K562 (cell line): ENCODE data around the gene DDR1. TPM values are rescaled to one million over a fixed set of nuclear protein-coding genes. Genes with fewer than 3 reads are reported as not detected.

Experiments
- ATAC-seq: fragments of 200-7000 bp; cut with Tn5 transposase; 3 replicates; pipeline ENCODE4 v1.9.1; 2020; ENCODE audit warnings: moderate library complexity
- BruUV-seq: library from RNA; stranded (reverse); fragments of 400-500 nt; replicated peaks from 2 replicates; lab custom pipeline; 2021; lab: Mats Ljungman, UMichigan
- CTCF ChIA-PET: fragments of 300-600 bp; formaldehyde crosslinking; extraction: SDS; loops from one replicate; lab custom pipeline; 2021; ENCODE audit warnings: low intra/inter-chr PET ratio; lab: Yijun Ruan, JAX
- POLR2A ChIA-PET: fragments of 300-600, 350-650 bp; sonication (Branson Sonifier 250); formaldehyde crosslinking; extraction: SDS; loops from one replicate; lab custom pipeline; 2021; ENCODE audit warnings: antibody characterized with exemption, inconsistent platforms; lab: Yijun Ruan, JAX
- DNase-seq, 4 experiments: peaks; one replicate each; pipeline versions ENCODE4 v3.0.0 to v3.0.0-alpha.2; 2011 to 2018; ENCODE audit warnings: low spot score in 3 of 4, mixed read lengths in 3 of 4; ENCODE audit errors: extremely low read depth in 1 of 4
- FAIRE-seq: peaks from 2 replicates; lab custom pipeline; 2011; peaks lifted over from hg19 to GRCh38; lab: Jason Lieb, UNC
- H2AFZ ChIP-seq: 2 replicates; pipeline ENCODE4 v1.6.0; 2011; ENCODE audit warnings: low read depth, low read length, control low read depth, inconsistent platforms
- H3K27ac ChIP-seq: fragments of 200-600 bp; 3 replicates; pipeline ENCODE4 v1.8.0; 2011; ENCODE audit warnings: low read depth, mild to moderate bottlenecking, control low read depth, inconsistent platforms, low read length, moderate library complexity, mixed read lengths; ENCODE audit errors: extremely low read depth
- H3K27me3 ChIP-seq, 2 experiments: fragments of 300-600 bp in 1 of 2; 2 replicates in 1 of 2; 3 replicates in 1 of 2; pipeline versions ENCODE4 v1.6.0 to v1.8.0; 2011; ENCODE audit warnings: inconsistent platforms in 2 of 2, low read length in 2 of 2, mild to moderate bottlenecking in 1 of 2, mixed read lengths in 1 of 2, moderate library complexity in 1 of 2; ENCODE audit not compliant: control insufficient read depth in 2 of 2, insufficient read depth in 2 of 2
- H3K36me3 ChIP-seq: fragments of 300-600 bp; 3 replicates; pipeline ENCODE4 v1.8.0; 2011; ENCODE audit warnings: mild to moderate bottlenecking, low read length, inconsistent platforms; ENCODE audit not compliant: control insufficient read depth, insufficient read depth
- H3K4me1 ChIP-seq, 2 experiments: fragments of 200-600 bp in 1 of 2; replicated peaks in 1 of 2; 2 replicates in 1 of 2; 3 replicates in 1 of 2; pipeline versions ENCODE4 v1.5.1 to v1.8.0; 2011; ENCODE audit warnings: inconsistent platforms in 2 of 2, low read length in 2 of 2, mild to moderate bottlenecking in 1 of 2, mixed read lengths in 1 of 2, moderate library complexity in 1 of 2; ENCODE audit not compliant: control insufficient read depth in 2 of 2, insufficient read depth in 2 of 2
- H3K4me2 ChIP-seq: 2 replicates; pipeline ENCODE4 v1.6.1; 2011; ENCODE audit warnings: low read length, control low read depth, inconsistent platforms, mixed read lengths; ENCODE audit not compliant: insufficient read depth
- H3K4me3 ChIP-seq: fragments of 200-600 bp; sonication (generic), shearing (Covaris generic); 2 replicates; pipeline ENCODE4 v1.5.1; 2016; ENCODE audit warnings: control low read depth, inconsistent platforms
- H3K79me2 ChIP-seq: fragments of 200-600 bp; 3 replicates; pipeline ENCODE4 v1.8.0; 2011; ENCODE audit warnings: low read length, inconsistent platforms; ENCODE audit not compliant: control insufficient read depth, insufficient read depth
- H3K9ac ChIP-seq, 2 experiments: 2 replicates each; pipeline versions ENCODE4 v1.6.0 to v1.6.1; 2011; ENCODE audit warnings: low read depth in 2 of 2, low read length in 2 of 2, control low read depth in 1 of 2, inconsistent platforms in 1 of 2, mild to moderate bottlenecking in 1 of 2, mixed read lengths in 1 of 2; ENCODE audit not compliant: insufficient read depth in 1 of 2
- H3K9me1 ChIP-seq: one replicate; pipeline ENCODE4 v1.6.0; 2011; ENCODE audit warnings: inconsistent platforms, mild to moderate bottlenecking, low read length, moderate library complexity; ENCODE audit not compliant: control insufficient read depth, insufficient read depth
- H3K9me3 ChIP-seq: replicated peaks from 2 replicates; pipeline ENCODE4 v1.5.1; 2011; ENCODE audit warnings: low read depth, low read length, inconsistent platforms; ENCODE audit not compliant: control insufficient read depth, insufficient read depth
- H4K20me1 ChIP-seq: replicated peaks from 2 replicates; pipeline ENCODE4 v1.6.1; 2011; ENCODE audit warnings: low read length, inconsistent platforms, mixed read lengths; ENCODE audit not compliant: control insufficient read depth, insufficient read depth
- ATF7 ChIP-seq: fragments of 450-650 bp; IDR thresholded peaks from 2 replicates; pipeline ENCODE4 v1.7.1; 2014; ENCODE audit warnings: mild to moderate bottlenecking, moderate library complexity
- BRF1 ChIP-seq: IDR thresholded peaks from 3 replicates; pipeline ENCODE4 v1.6.1; 2011; ENCODE audit warnings: borderline replicate concordance, mild to moderate bottlenecking; ENCODE audit not compliant: insufficient read length; ENCODE audit errors: extremely low read depth
- CHD4 ChIP-seq: fragments of 200-600 bp; sonication (generic); IDR thresholded peaks from 3 replicates; pipeline ENCODE4 v1.6.1; 2012; ENCODE audit warnings: low read depth, mild to moderate bottlenecking, mixed read lengths, low read length, inconsistent platforms; ENCODE audit not compliant: insufficient read depth, insufficient replicate concordance, poor library complexity, severe bottlenecking
- FOXA1 ChIP-seq: fragments of 450-650 bp; IDR thresholded peaks from 2 replicates; pipeline ENCODE4 v1.6.1; 2016; ENCODE audit warnings: mild to moderate bottlenecking, borderline replicate concordance
- GATA2 ChIP-seq: sonication (generic); formaldehyde crosslinking; IDR thresholded peaks from 2 replicates; pipeline ENCODE4 v1.4.0; 2020; ENCODE audit warnings: mild to moderate bottlenecking, missing genetic modification reagents
- NR2F6 ChIP-seq: fragments of 450-650 bp; formaldehyde crosslinking; IDR thresholded peaks from 2 replicates; pipeline ENCODE4 v1.4.0; 2020; ENCODE audit warnings: mild to moderate bottlenecking
- PRPF4 ChIP-seq: fragments of 200-400 bp; formaldehyde crosslinking; IDR thresholded peaks from one replicate; pipeline ENCODE4 v1.6.1; 2017; ENCODE audit warnings: low read length, low read depth, mild to moderate bottlenecking; ENCODE audit not compliant: insufficient read depth, poor library complexity, severe bottlenecking
- SMARCA4 ChIP-seq: fragments of 450-650 bp; IDR thresholded peaks from 2 replicates; pipeline ENCODE4 v1.6.1; 2016
- TSC22D4 ChIP-seq: fragments of 450-650 bp; IDR thresholded peaks from 2 replicates; pipeline ENCODE4 v1.6.1; 2016; ENCODE audit warnings: missing genetic modification characterization, missing biosample characterization, control low read depth
- ZKSCAN3 ChIP-seq: fragments of 250-450 bp; sonication (Bioruptor Pico); IDR thresholded peaks from 2 replicates; pipeline ENCODE4 v1.4.0; 2020
- ZNF583 ChIP-seq: fragments of 250-450 bp; sonication (Bioruptor Pico); IDR thresholded peaks from 2 replicates; pipeline ENCODE4 v1.4.0; 2020
- in situ Hi-C: fragments of 300-500 bp; cut with MboI; formaldehyde crosslinking; loops from 4 replicates; pipeline ENCODE4 v1.15.0; 2018; ENCODE audit warnings: inconsistent platforms, mixed read lengths
- intact Hi-C: fragments of 100-400 bp; cut with micrococcal nuclease; formaldehyde crosslinking; loops from 2 replicates; pipeline ENCODE4 v1.14.2; 2022
- polyA plus RNA-seq, 8 experiments: library from polyadenylated mRNA; depleted of rRNA in 4 of 8; stranded (reverse) in 5 of 8; unstranded in 3 of 8; fragments of >200 nt; fragmentation: Nextera tagmentation in 2 of 8; fragmentation: Illumina TruSeq in 1 of 8; extraction: Ambion mirVana in 2 of 8; extraction: Trizol in 1 of 8; gene quantifications; 2 replicates each; pipeline versions ENCODE4 v1.2.1 to v1.2.3, GENCODE V29; 2011 to 2014; ENCODE audit warnings: inconsistent platforms in 1 of 8, missing spikeins in 1 of 8
- total RNA-seq, 7 experiments: library from RNA; depleted of rRNA in 6 of 7; stranded (reverse); fragments of >200 nt in 6 of 7; fragmentation: Illumina TruSeq in 2 of 7; extraction: Trizol in 2 of 7; gene quantifications; 2 replicates each; pipeline versions ENCODE4 v1.2.1 to v1.2.3, GENCODE V29; 2011 to 2021; ENCODE audit warnings: low replicate concordance in 1 of 7
- TF ChIP-seq, protein P1 (sequence below): fragments of 250-450 bp; sonication (Bioruptor Pico); IDR thresholded peaks from 2 replicates; pipeline ENCODE4 v1.8.0; 2022; ENCODE audit warnings: moderate library complexity, mild to moderate bottlenecking, inconsistent platforms

Gene DDR1
- total and polyA plus RNA-seq, 9 of the 15 experiments (the other 6 are each of a cell fraction or from before 2014, with no cell fraction given) = 1.4 to 44.6 (median 12.2) TPM

GRCh38 chr6:30885999-30886896 is 1.9 kb downstream of the DDR1 start (continued):
- TF ChIP-seq GATA2 (CRISPR knock-in tag) = 0 out of 2 replicates have a peak, but pooled peaks have one; percentile 12
- 0 out of 2 replicates have a peak, but pooled peaks have one; percentile 36 for TF ChIP-seq ZNF583 (CRISPR knock-in tag)
- TF ChIP-seq CHD4 = no peak

- Histone ChIP-seq H3K9me3 (no peaks in the 10 kb centered on the region), H3K79me2 (peaks cover 43% of the 10 kb centered on the region)
- TF ChIP-seq BRF1 = no peak
- no peak for TF ChIP-seq FOXA1
- no peak for TF ChIP-seq PRPF4
- no peak for TF ChIP-seq ATF7
- no peak for TF ChIP-seq ZKSCAN3 (CRISPR knock-in tag)
- TF ChIP-seq, protein P1, sequence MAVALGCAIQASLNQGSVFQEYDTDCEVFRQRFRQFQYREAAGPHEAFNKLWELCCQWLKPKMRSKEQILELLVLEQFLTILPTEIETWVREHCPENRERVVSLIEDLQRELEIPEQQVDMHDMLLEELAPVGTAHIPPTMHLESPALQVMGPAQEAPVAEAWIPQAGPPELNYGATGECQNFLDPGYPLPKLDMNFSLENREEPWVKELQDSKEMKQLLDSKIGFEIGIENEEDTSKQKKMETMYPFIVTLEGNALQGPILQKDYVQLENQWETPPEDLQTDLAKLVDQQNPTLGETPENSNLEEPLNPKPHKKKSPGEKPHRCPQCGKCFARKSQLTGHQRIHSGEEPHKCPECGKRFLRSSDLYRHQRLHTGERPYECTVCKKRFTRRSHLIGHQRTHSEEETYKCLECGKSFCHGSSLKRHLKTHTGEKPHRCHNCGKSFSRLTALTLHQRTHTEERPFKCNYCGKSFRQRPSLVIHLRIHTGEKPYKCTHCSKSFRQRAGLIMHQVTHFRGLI (CRISPR knock-in tag) = no peak
- no peak for TF ChIP-seq NR2F6 (CRISPR knock-in tag)
- no peak for TF ChIP-seq SMARCA4
- TF ChIP-seq TSC22D4 (tag) = no peak
- TF ChIP-seq, all 486 proteins: peak for 0
- CTCF ChIA-PET = no interaction called here
- Histone ChIP-seq H3K27me3 (no peaks in the 10 kb centered on the region), H3K9ac (no peak overlapping the region), H3K4me2 (peak overlapping the region; percentile 96), H3K4me1 (peaks cover 41 to 58% of the 10 kb centered on the region in 2 experiments), H3K4me3 (no peak overlapping the region), H3K36me3 (peaks cover 32% of the 10 kb centered on the region), H4K20me1 (peaks cover 9% of the 10 kb centered on the region; the same call in 1 of the 2 replicates), H2AFZ (no peak overlapping the region), H3K9me1 (peaks cover 3% of the 10 kb centered on the region), H3K27ac (no peak overlapping the region)
- intact Hi-C loops (no loop called here), in situ Hi-C loops (no loop called here)
- DNase-seq = peak in 1 of 4 experiments; percentile 11
- POLR2A ChIA-PET = interaction anchor here (0.6 to 1.4 kb wide), 5 partner anchors 13 to 110 kb away, joined by 3 to 5 read pairs (median 3); no protein-coding TSS in a partner anchor
- BruUV-seq = no TSS peak
- ATAC-seq = no peak
- FAIRE-seq = no peak
Measured at GRCh38 chr6:30886897-30887255, 2.6 kb downstream of the DDR1 start.
